ENCODE data around the gene ANKRD52. TPM values are rescaled to one million over a fixed set of nuclear protein-coding genes. Genes with fewer than 3 reads are reported as not detected.
"Not testable (repeated sequence)": the region's sequence is repeated elsewhere in the genome, so short reads cannot be mapped to it uniquely, and the experiment has no call there.

Gene ANKRD52
- total RNA-seq, 2 experiments from 2014 or later, result 39.0 to 45.9 TPM

DNA sequence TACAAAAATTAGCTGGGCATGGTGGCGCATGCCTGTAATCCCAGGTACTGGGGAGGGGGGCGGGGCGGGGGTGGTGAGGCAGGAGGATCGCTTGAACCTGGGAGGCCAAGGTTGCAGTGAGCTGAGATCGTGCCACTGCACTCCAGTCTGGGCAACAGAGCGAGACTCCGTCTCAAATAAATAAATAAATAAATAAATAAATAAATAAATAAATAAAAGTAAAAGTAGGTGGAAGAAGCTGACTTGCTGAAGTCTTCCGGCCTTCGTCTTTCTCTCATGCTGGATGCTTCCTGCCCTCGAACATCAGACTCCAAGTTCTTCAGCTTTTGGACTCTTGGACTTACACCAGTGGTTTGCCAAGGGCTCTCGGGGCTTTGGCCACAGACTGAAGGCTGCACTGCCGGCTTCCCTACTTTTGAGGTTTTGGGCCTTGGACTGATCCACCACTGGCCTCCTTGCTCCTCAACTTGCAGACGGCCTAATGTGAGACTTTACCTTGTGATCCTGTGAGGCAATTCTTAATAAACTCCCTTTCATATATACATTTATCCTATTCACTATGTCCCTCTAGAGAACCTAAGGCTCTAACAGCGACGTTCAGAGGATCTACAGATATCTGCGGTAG is 8.0 kb upstream of the ANKRD52 start:
- POLR2A ChIA-PET; H3K27me3 Mint-ChIP-seq; H3K9me3 Mint-ChIP-seq; H3K36me3 Mint-ChIP-seq (ENCODE audit: low read depth); DNase-seq: not testable (repeated sequence)
- peak overlapping the region; percentile 91 for H3K4me3 Mint-ChIP-seq
- H3K27ac Mint-ChIP-seq, result peak overlapping the region; percentile 84
- CTCF ChIA-PET, result interaction anchor here (0.8 to 4.1 kb wide), 14 partner anchors 9 to 370 kb away, joined by 3 to 44 read pairs (median 3); partner anchors contain the start of genes ANKRD52 and RNF41
- H3K4me1 Mint-ChIP-seq, result peaks cover 19% of the 10 kb centered on the region

DNA sequence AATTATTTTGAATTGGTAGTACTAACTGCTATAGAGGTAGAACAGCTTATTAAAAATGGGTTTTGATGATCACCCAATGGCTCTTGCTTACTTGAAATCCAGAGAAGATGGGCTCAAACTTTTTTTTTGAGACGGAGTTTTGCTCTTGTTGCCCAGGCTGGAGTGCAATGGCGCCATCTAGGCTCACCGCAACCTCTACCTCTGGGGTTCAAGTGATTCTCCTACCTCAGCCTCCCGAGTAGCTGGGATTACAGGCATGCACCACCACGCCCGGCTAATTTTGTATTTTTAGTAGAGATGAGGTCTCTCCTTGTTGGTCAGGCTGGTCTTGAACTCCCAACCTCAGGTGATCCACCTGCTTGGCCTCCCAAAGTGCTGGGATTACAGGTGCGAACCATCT is 4.8 kb upstream of the ANKRD52 start:
- H3K9me3 Mint-ChIP-seq; H3K36me3 Mint-ChIP-seq (ENCODE audit: low read depth); H3K27ac Mint-ChIP-seq; H3K27me3 Mint-ChIP-seq; H3K4me3 Mint-ChIP-seq: not testable (repeated sequence)
- peaks cover 25% of the 10 kb centered on the region for H3K4me1 Mint-ChIP-seq
- peak; percentile 17 for DNase-seq
- ChIA-PET POLR2A (interaction anchor here (0.6 kb wide), 1 partner anchor 97 kb away, joined by 6 read pairs; no protein-coding TSS in a partner anchor), CTCF (interaction anchor here (0.6 to 1.6 kb wide), 5 partner anchors 11 to 257 kb away, joined by 3 to 5 read pairs (median 3); partner anchors contain the start of gene SMARCC2)

DNA sequence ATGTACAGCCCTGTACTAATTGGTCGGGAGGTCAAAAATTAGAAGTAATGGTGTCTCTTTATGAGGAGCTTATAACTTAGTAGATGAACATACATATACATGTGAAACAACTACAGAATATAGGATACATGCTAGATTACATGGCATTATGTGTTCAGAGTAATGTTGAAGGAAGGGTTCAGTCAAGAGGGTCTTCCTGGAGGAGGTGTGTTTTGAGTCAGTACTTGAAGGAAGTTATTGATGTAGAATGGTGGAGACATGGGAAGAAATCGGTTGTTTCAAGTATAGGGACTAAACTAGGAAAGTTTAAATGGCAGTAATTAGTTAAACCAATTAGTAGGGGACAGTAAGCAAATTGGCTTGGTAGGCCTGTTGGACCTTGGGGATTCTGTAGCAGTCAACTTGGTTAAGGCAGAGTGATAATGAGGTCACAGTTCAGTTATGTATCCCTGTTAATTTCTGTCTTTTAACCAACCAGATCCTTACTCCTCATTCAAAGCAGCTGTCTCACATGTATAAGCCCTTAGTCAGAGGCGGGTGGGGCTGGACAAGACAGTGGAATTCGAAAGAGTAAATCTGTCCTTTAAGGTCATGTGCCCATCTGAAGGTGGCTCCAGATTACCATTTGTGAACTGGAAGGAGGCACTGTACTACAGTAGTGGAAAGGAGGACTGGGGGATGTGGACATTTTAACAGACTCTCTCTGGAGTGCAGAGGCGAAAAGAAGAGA is 3.5 kb upstream of the ANKRD52 start:
- H3K27ac Mint-ChIP-seq, result no peak overlapping the region
- H3K4me1 Mint-ChIP-seq, result peaks cover 22% of the 10 kb centered on the region
- H3K36me3 Mint-ChIP-seq (ENCODE audit: low read depth), result peaks cover 3% of the 10 kb centered on the region
- H3K4me3 Mint-ChIP-seq, result no peak overlapping the region
- CTCF ChIA-PET, result interaction anchor here (0.7 to 1.4 kb wide), 3 partner anchors 10 to 186 kb away, joined by 3 to 4 read pairs (median 3); partner anchors contain the start of gene SMARCC2
- no peak for DNase-seq
- no peaks in the 10 kb centered on the region for H3K9me3 Mint-ChIP-seq
- H3K27me3 Mint-ChIP-seq, result no peaks in the 10 kb centered on the region
- POLR2A ChIA-PET, result no interaction called here

DNA sequence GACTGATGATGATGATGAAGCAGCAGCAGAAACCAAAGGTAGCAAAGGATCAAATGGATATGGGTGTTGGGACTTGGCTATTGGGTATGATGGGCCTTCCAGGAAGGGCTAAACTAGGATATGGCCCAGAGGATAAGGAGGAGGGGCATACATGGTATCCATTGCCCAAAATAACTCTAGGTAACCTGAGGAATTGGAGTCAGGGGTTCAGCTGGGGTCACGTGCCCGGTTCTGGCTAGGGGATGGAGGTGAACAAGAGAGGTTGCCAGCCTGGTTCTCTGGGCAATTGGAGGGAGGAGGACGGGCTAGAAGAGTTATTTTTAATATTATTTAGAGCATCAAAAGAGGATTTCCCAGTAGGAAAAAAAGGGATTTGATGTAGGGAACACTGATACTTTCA is 2.7 kb upstream of the ANKRD52 start:
- ChIA-PET CTCF (interaction anchor here (0.6 to 1.4 kb wide), 2 partner anchors 46 to 72 kb away, joined by 3 to 4 read pairs; partner anchors contain the start of gene SMARCC2), POLR2A (no interaction called here)
- Mint-ChIP-seq H3K27ac (no peak overlapping the region), H3K9me3 (no peaks in the 10 kb centered on the region), H3K36me3 (ENCODE audit: low read depth) (peaks cover 7% of the 10 kb centered on the region), H3K4me1 (peaks cover 22% of the 10 kb centered on the region), H3K27me3 (no peaks in the 10 kb centered on the region), H3K4me3 (no peak overlapping the region)
- no peak for DNase-seq

DNA sequence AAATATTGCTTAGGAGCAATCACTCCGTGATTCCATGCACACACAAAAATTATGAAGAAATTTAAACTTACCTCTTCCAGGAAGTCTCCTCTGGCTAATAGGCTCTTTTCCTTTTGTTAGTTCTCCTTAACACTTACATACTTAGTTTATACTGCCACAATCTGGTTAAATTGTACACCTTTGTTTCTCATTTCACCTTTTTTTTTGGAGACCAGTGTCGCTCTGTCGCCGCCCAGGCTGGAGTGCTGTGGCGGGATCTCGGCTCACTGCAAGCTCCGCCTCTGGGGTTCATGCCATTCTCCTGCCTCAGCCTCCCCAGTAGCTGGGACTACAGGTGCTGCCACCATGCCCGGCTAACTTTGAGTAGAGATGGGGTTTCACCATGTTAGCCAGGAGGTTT is 2.2 kb upstream of the ANKRD52 start:
- CTCF ChIA-PET, result interaction anchor here (0.6 to 1.4 kb wide), 2 partner anchors 45 to 71 kb away, joined by 3 to 4 read pairs; partner anchors contain the start of gene SMARCC2
- DNase-seq, result no peak
- peaks cover 7% of the 10 kb centered on the region for H3K36me3 Mint-ChIP-seq (ENCODE audit: low read depth)

DNA sequence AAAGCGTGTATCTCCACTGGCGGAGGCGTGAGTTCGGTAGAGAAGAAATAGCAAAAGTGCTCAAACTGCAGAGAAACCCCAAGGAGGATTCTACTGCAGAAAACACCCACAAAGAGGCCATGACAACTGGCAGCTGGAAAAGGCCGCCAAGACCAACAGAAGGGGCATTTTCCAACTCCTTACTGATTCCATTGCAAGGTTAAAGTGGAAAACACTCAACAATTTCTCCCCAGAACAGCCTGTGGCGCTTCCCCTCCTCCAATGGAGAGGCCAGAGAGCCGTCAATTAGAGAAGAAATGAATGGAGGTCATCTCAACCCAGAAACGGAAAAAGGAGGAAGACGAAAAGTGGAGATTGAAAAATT is 618 bp upstream of the ANKRD52 start:
- CTCF ChIA-PET, result interaction anchor here (0.7 to 4.9 kb wide), 20 partner anchors 9 to 529 kb away, joined by 3 to 44 read pairs (median 6); partner anchors contain the start of genes COQ10A, ESYT1, RNF41 and SMARCC2
- no peak for DNase-seq
- H3K27me3 Mint-ChIP-seq, result no peaks in the 10 kb centered on the region
- no peaks in the 10 kb centered on the region for H3K9me3 Mint-ChIP-seq
- H3K4me3 Mint-ChIP-seq, result peak overlapping the region; percentile 83
- POLR2A ChIA-PET, result no interaction called here
- peak overlapping the region; percentile 84 for H3K27ac Mint-ChIP-seq
- peaks cover 19% of the 10 kb centered on the region for H3K4me1 Mint-ChIP-seq
- peaks cover 16% of the 10 kb centered on the region for H3K36me3 Mint-ChIP-seq (ENCODE audit: low read depth)

More for the DNA sequence above, 2.2 kb upstream of the ANKRD52 start:
- Mint-ChIP-seq H3K9me3 (no peaks in the 10 kb centered on the region), H3K4me3 (no peak overlapping the region), H3K4me1 (peaks cover 20% of the 10 kb centered on the region), H3K27me3 (no peaks in the 10 kb centered on the region), H3K27ac (no peak overlapping the region)
- POLR2A ChIA-PET, result no interaction called here

DNA sequence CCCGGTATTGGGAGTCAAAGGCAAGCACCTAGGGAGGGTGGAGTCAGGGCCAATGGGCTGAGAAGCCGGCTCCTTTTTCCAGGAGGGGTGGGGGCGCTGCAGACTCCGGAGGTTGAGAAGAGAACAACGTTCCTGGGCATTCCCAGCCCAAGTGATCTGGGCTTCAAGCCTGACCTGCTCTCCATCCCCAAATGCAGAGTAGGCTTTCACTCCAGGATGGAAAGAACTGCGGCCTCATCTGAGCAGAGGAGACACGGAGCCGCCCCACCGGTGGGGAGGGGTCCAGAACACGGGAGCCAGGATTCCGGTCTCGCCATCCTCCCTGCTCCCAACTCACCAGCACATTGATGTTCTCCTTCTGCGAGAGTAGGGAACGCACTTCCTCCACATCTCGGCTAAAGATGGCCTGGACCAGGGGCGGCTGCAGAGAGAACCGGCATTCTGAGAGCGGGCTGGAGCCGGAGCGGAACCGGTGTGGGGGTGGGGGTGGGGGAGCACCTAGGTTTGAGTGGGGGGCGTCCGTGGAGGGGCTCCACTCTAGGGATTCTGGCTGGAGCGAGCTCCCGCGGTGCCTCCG is 605 bp downstream of the ANKRD52 start:
- POLR2A ChIA-PET, result no interaction called here
- no peaks in the 10 kb centered on the region for H3K27me3 Mint-ChIP-seq
- DNase-seq, result peak; percentile 12
- H3K36me3 Mint-ChIP-seq (ENCODE audit: low read depth), result peaks cover 28% of the 10 kb centered on the region
- peak overlapping the region; percentile 88 for H3K27ac Mint-ChIP-seq
- CTCF ChIA-PET, result interaction anchor here (0.6 to 4.9 kb wide), 29 partner anchors 8 to 528 kb away, joined by 3 to 44 read pairs (median 5); partner anchors contain the start of genes COQ10A, CS, ESYT1 and RNF41
- H3K4me1 Mint-ChIP-seq, result peaks cover 19% of the 10 kb centered on the region
- no peaks in the 10 kb centered on the region for H3K9me3 Mint-ChIP-seq
- H3K4me3 Mint-ChIP-seq, result peak overlapping the region; percentile 88

DNA sequence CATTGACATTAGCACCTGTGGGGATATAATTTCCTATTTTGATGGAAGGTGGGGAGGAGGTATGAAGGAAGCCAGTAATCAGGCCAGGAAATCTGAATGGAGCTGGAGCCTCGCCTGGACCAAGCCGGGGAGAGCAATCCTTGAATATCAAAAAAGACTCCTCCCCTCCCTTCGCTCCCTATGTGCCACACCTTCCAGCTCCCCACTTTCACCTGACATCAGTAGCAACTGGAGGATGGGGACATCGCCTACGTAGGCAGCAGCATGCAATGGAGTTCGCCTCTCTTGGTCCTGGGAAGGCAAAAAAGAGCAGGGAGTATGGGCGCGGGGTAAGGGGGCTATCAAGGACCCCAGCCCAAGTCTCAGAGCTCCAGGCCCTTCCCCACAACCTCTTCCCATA is 1.1 kb downstream of the ANKRD52 start:
- CTCF ChIA-PET, result interaction anchor here (0.9 to 4.9 kb wide), 9 partner anchors 10 to 468 kb away, joined by 3 to 44 read pairs (median 12); partner anchors contain the start of genes COQ10A, RNF41 and SMARCC2

DNA sequence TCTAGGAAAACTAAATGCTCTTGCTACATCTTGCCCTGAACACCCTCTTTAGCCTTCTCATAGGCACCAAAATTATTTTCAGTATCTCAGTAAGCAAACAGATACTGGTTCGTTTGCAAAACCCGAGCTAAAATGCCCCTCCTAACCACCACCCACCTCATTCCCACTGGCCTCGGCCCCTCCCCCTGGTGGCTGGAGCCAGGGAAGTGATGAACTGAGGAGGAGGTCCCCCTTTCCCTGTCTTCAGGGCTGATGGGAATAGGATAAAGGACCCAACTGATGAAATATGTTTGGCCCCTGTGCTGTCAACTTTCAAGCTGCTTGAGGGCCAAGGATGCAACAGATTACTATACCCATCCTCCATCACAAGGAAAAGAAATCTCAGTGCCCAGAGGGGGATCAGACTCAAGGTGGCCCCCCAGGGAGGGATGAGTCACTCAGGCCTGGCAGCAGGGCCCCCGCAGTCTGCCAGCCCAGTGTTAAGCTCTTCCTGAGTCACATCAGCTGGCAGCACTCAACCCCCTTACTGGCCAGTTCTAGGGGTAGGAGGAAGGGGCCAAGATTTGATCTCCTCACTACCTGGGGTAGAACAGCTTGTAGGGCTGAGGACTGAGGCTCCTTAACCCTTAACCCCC is 1.7 kb downstream of the ANKRD52 start:
- Mint-ChIP-seq H3K9me3 (no peaks in the 10 kb centered on the region), H3K27ac (no peak overlapping the region), H3K4me1 (peaks cover 19% of the 10 kb centered on the region), H3K4me3 (peak overlapping the region; percentile 88), H3K27me3 (no peaks in the 10 kb centered on the region), H3K36me3 (ENCODE audit: low read depth) (peaks cover 30% of the 10 kb centered on the region)
- CTCF ChIA-PET, result interaction anchor here (0.6 to 4.9 kb wide), 7 partner anchors 10 to 468 kb away, joined by 3 to 44 read pairs (median 12); partner anchors contain the start of genes COQ10A, RNF41 and SMARCC2
- DNase-seq, result no peak
- POLR2A ChIA-PET, result no interaction called here

More for the DNA sequence above, 1.1 kb downstream of the ANKRD52 start:
- Mint-ChIP-seq H3K4me1 (peaks cover 19% of the 10 kb centered on the region), H3K27me3 (no peaks in the 10 kb centered on the region), H3K27ac (peak overlapping the region; percentile 88), H3K9me3 (no peaks in the 10 kb centered on the region), H3K4me3 (peak overlapping the region; percentile 88), H3K36me3 (ENCODE audit: low read depth) (peaks cover 28% of the 10 kb centered on the region)
- no peak for DNase-seq
- POLR2A ChIA-PET, result no interaction called here

DNA sequence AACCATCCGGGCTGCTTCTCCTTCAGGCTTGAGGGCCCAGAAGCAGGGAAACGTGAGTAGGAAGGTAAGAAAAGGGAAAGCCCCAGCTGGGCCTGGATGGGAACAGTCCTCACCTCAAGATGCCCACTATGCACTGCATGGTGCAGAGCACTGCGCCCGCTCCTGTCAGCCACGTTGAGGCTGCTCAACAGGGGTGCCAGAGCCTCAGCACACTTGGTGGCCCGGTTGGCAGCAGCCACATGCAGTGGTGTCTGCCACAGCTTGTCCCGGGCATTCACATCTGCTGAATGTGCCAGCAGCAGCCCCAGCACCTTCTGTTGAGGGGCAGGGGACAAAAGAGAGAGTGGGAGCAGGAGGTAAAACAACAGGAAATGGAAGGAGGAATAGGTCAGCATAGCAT is 2.5 kb downstream of the ANKRD52 start:
- ChIA-PET POLR2A (no interaction called here), CTCF (interaction anchor here (0.6 to 4.9 kb wide), 4 partner anchors 12 to 462 kb away, joined by 3 to 44 read pairs (median 3); partner anchors contain the start of genes COQ10A and RNF41)
- Mint-ChIP-seq H3K9me3 (no peaks in the 10 kb centered on the region), H3K4me1 (peaks cover 19% of the 10 kb centered on the region), H3K27ac (no peak overlapping the region), H3K36me3 (ENCODE audit: low read depth) (peaks cover 30% of the 10 kb centered on the region), H3K27me3 (no peaks in the 10 kb centered on the region), H3K4me3 (no peak overlapping the region)
- no peak for DNase-seq

DNA sequence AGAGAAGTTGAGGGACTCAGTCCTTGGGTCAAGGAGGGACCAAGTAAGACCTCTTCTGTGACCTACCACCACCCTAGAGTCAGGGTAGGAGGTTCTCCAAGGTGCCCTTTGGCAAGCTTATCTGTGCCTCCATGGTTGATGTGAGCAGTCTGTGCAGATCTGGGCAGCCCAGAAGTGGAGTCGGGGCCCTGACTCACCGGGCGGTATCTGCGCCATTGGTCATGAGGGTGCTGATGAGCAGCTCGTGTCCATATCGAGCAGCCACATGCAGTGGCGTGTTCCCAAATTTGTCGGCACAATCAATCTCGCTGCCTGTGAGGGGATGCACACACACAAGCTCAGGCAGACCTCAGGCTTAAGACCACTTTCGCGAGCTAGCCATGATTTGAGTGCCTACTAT is 5.1 kb downstream of the ANKRD52 start:
- DNase-seq, result no peak
- Mint-ChIP-seq H3K4me1 (peaks cover 12% of the 10 kb centered on the region), H3K4me3 (no peak overlapping the region), H3K9me3 (no peaks in the 10 kb centered on the region), H3K27ac (no peak overlapping the region), H3K27me3 (no peaks in the 10 kb centered on the region), H3K36me3 (ENCODE audit: low read depth) (peaks cover 34% of the 10 kb centered on the region)
- ChIA-PET POLR2A (no interaction called here), CTCF (interaction anchor here (1.5 to 1.8 kb wide), 2 partner anchors 13 to 64 kb away, joined by 4 to 6 read pairs; partner anchors contain the start of gene SMARCC2)

DNA sequence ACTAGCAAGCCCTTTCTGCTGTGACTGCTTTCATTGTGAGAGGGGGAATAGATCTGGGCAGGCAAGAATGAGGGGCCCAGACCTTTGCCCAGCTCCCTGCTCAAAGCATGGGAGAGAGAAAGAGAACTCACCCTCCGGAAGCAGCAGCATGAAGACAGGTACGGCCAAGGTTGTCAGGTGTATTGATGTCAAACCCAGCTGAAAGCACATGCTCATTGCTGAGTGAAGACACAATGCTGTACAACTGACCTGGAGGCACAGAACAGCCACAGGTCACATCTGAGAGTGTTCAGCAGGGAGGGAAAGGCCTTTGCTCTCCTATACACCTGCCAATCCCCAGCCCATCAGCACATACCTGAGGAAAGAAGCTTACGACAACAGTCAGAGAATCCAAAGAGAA is 5.5 kb downstream of the ANKRD52 start:
- POLR2A ChIA-PET, result no interaction called here

More for the DNA sequence above, 5.5 kb downstream of the ANKRD52 start:
- peaks cover 12% of the 10 kb centered on the region for H3K4me1 Mint-ChIP-seq
- no peak overlapping the region for H3K4me3 Mint-ChIP-seq
- no peak for DNase-seq
- H3K27me3 Mint-ChIP-seq, result no peaks in the 10 kb centered on the region
- H3K36me3 Mint-ChIP-seq (ENCODE audit: low read depth), result peaks cover 35% of the 10 kb centered on the region
- CTCF ChIA-PET, result interaction anchor here (0.8 to 1.5 kb wide), 2 partner anchors 10 to 14 kb away, joined by 3 to 6 read pairs; no protein-coding TSS in a partner anchor
- H3K27ac Mint-ChIP-seq, result no peak overlapping the region
- no peaks in the 10 kb centered on the region for H3K9me3 Mint-ChIP-seq
